ENCODE results near the gene CYP19A1. TPM values are rescaled to one million over a fixed set of nuclear protein-coding genes. Genes with fewer than 3 reads are reported as not detected.

Gene CYP19A1
- total and polyA plus RNA-seq, 10 of the 15 experiments (the other 5 are each of a cell fraction or from before 2014, with no cell fraction given): 0.08 to 1.8 (median 0.70) TPM

- TF ChIP-seq USF2 (IDR thresholded peaks at IDR 0.05; ENCODE audit: borderline replicate concordance, low read depth, low read length) (no peak), MYC (IDR thresholded peaks at IDR 0.05; ENCODE audit: insufficient read depth, insufficient read length, insufficient replicate concordance, low read length, severe bottlenecking) (no peak), CHD4 (IDR thresholded peaks at IDR 0.05) (no peak), IKZF1 (conservative IDR thresholded peaks at IDR 0.05) (no peak)
These were observed 100.6 kb downstream of the CYP19A1 start (continued) for GRCh38 chr15:51237816-51238215.

- no TSS peak for BruUV-seq (replicated peaks)
- no peak overlapping the region for H3K4me3 ChIP-seq
- no peak overlapping the region for H3K9ac ChIP-seq (ENCODE audit: control insufficient read depth, insufficient read depth, low read length)
- intact Hi-C loops (cut with micrococcal nuclease; ENCODE audit: unreplicated experiment) (no loop called here), in situ Hi-C loops (cut with MboI) (no loop called here)
- no peak overlapping the region for H3K4me2 ChIP-seq (ENCODE audit: control insufficient read depth, insufficient read depth)
- no peak for FAIRE-seq
- no peak overlapping the region for H3K27ac ChIP-seq (ENCODE audit: control insufficient read depth, insufficient read depth)
- H3K36me3 ChIP-seq (ENCODE audit: control insufficient read depth in 2 of 2, insufficient read depth in 2 of 2, low read length in 1 of 2): no peaks in the 10 kb centered on the region
- H2AFZ ChIP-seq (ENCODE audit: control insufficient read depth, low read depth, low read length): no peak overlapping the region
- no peaks in the 10 kb centered on the region for H3K9me3 ChIP-seq (replicated peaks; ENCODE audit: control insufficient read depth, insufficient read depth, low read length)
- H3K27me3 ChIP-seq (replicated peaks in 1 of 2; ENCODE audit: control insufficient read depth in 2 of 2, insufficient read depth in 2 of 2, low read length in 1 of 2): peaks cover 0 to 3% of the 10 kb centered on the region in 2 experiments; a peak in 1 of 4 replicates
- ChIA-PET RAD21 (ENCODE audit: unreplicated experiment) (no interaction called here), CTCF (no interaction called here), POLR2A (no interaction called here), SMC1A (ENCODE audit: uncharacterized antibody, unreplicated experiment) (no interaction called here)
- no peaks in the 10 kb centered on the region for H3K79me2 ChIP-seq (ENCODE audit: control insufficient read depth, insufficient read depth, low read length)
- WGBS (ENCODE audit: insufficient coverage, insufficient replicate concordance, low lambda C conversion rate, missing lambda C conversion rate): 46% methylated on average over 14 of the region's 14 CpGs
- no peaks in the 10 kb centered on the region for H3K4me1 ChIP-seq (ENCODE audit: control insufficient read depth, insufficient read depth, low read length)
- ATAC-seq: no peak
- DNase-seq (ENCODE audit: low read depth, low spot score): no peak
- no peaks in the 10 kb centered on the region for H4K20me1 ChIP-seq (ENCODE audit: control insufficient read depth, insufficient read depth)
- no peak for TF ChIP-seq SPI1 (IDR thresholded peaks at IDR 0.05; ENCODE audit: borderline replicate concordance, insufficient read depth, low read depth, low read length)
- TF ChIP-seq TAF1 (IDR thresholded peaks at IDR 0.05; ENCODE audit: borderline replicate concordance, low read depth, low read length): no peak
- no peak for TF ChIP-seq MXI1 (IDR thresholded peaks at IDR 0.05; ENCODE audit: low read depth, low read length)
- no peak for TF ChIP-seq CHD1 (IDR thresholded peaks at IDR 0.05; ENCODE audit: low read depth, low read length)
- TF ChIP-seq HDAC2 (IDR thresholded peaks at IDR 0.05): no peak
- no peak for TF ChIP-seq CREM (IDR thresholded peaks at IDR 0.05; ENCODE audit: low read depth)
- no peak for TF ChIP-seq PML (IDR thresholded peaks at IDR 0.05; ENCODE audit: low read length)
- TF ChIP-seq MLLT1 (IDR thresholded peaks at IDR 0.05): no peak
- no peak for TF ChIP-seq TCF3 (IDR thresholded peaks at IDR 0.05; ENCODE audit: borderline replicate concordance, insufficient read depth, low read depth, low read length)
- TF ChIP-seq POLR2AphosphoS5 (IDR thresholded peaks at IDR 0.05; ENCODE audit: low read length): no peak
- no peak for TF ChIP-seq ZNF384 (IDR thresholded peaks at IDR 0.05; ENCODE audit: borderline replicate concordance, low read depth, low read length)
- no peak for TF ChIP-seq KLF5 (IDR thresholded peaks at IDR 0.05; ENCODE audit: partially characterized antibody)
- no peak for TF ChIP-seq NFXL1 (IDR thresholded peaks at IDR 0.05; ENCODE audit: borderline replicate concordance)
- TF ChIP-seq ZBED1 (IDR thresholded peaks at IDR 0.05; ENCODE audit: borderline replicate concordance): no peak
- no peak for TF ChIP-seq YBX1 (IDR thresholded peaks at IDR 0.05)
- TF ChIP-seq MTA3 (IDR thresholded peaks at IDR 0.05; ENCODE audit: borderline replicate concordance, low read length): no peak
These were observed 104.0 kb downstream of the CYP19A1 start for GRCh38 chr15:51234176-51234927.
